Endometrial microvascular endothelial cells (primary cell): Measurements from ENCODE around the gene CCL28. TPM values are rescaled to one million over a fixed set of nuclear protein-coding genes. Genes with fewer than 3 reads are reported as not detected.
"Not testable (repeated sequence)": the region's sequence is repeated elsewhere in the genome, so short reads cannot be mapped to it uniquely, and the experiment has no call there.

Experiments used
- in situ Hi-C: cut with HindIII; loops from 2 replicates; pipeline ENCODE4 v1.10.0; 2017; ENCODE audit warnings: low sequenced_read_pairs, low pct_unique_long_range_greater_than_20kb; ENCODE audit errors: inconsistent ontology term
- total RNA-seq: library from RNA; depleted of rRNA; stranded (reverse); fragments of >200 nt; gene quantifications from one replicate; pipeline ENCODE4 v1.2.3, GENCODE V29; 2015; ENCODE audit errors: inconsistent ontology term

CCL28 gene, protein sequence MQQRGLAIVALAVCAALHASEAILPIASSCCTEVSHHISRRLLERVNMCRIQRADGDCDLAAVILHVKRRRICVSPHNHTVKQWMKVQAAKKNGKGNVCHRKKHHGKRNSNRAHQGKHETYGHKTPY
- not detected for total RNA-seq

DNA sequence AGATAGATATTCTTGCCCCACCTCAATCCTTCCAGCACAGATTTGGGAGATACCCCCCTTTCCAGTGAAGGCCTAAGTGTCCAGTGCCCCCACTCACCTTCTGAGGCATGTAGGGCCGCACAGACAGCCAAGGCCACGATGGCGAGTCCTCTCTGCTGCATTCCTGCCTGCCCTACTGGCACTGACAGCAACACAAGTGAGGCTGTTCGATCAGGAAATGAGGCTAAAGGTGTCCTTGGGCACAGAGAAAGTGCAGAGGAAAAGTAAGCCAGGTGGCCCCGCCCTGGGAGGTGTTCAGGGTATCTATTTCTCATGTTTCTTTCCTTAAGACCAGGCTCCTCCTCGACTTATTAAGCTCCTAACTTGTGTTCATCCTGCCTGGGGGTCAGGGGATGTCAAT is at the start of gene CCL28:
CCL28 (minus strand) TSS at position 236 of the 400 bp plus-strand sequence; CDS start at position 161, 75 bp downstream.
- in situ Hi-C loops: no loop called here

DNA sequence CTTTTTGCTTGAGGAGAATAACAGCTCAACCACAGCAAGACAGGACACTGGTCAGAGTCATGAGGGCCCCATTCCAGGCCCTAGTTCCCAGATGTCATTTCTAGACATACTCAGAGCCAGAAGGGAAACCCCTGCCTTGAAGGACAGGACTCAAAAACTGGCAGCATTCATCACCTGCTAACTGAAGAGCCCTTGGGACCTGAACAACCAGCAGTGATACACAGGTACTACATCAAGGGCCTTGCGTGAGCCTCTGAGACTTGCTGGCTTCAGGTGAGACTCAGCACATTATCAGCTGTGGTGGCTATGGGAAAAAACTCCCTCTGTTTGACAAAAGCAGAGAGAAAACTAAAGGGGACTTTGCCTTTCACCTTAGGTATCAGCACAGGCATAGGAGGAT is 48.9 kb upstream of the CCL28 start:
- in situ Hi-C loops: no loop called here

DNA sequence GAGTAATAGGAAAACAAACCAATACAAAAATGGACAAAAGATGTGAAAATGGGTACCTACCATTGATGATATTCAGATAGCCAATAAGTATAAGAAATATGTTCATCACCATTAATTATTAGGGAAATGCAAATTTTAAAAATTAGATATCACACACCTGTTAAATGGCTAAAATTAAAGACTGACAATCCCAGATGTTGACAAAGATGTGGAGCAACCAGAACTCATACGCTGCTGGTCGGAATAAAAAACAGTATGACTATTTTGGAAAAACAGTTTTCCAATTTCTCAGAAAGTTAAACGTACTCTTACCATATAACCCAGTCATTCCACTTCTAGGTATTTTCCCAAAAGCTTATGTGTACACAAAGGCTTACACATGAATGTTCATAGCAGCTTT is 44.4 kb upstream of the CCL28 start:
- in situ Hi-C loops: no loop called here

DNA sequence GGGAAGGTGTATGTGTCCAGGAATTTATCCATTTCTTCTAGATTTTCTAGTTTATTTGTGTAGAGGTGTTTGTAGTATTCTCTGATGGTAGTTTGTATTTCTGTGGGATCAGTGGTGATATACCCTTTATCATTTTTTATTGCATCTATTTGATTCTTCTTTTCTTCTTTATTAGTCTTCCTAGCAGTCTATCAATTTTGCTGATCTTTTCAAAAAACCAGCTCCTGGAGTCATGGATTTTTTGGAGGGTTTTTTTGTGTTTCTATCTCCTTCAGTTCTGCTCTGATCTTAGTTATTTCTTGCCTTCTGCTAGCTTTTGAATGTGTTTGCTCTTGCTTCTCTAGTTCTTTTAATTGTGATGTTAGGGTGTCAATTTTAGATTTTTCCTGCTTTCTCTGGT is 29.4 kb upstream of the CCL28 start:
- in situ Hi-C loops: not testable (repeated sequence)

DNA sequence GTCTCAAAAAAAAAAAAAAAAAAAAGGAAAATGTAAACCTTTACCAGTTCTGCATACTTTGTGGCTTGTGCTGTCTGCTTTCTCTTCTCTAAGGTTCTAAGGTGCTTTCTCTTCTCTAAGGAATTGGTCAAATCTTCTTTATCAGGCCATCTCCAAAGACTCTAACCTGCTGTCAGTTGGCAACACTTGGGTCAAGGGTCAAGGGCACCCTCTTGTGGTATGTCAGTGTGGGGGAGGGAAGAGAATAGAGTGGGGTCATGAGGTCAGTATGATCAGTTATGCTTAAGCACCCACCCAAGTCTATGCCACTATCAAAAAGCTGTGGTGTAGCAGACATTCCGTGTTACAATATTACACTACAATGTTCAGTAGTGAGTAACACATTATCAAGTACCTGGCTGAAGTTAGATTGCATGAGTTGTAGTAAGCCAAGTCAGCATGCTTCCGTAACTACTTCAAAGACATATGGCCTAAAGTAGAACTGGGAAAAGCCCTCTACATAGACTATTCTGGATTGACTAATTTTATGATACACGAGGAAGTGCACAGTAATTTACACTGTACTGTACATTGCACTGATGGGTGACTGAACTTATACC is 25.0 kb upstream of the CCL28 start:
- in situ Hi-C loops: no loop called here

GRCh38 chr5:43433382-43433781 is 21.2 kb upstream of the CCL28 start:
- in situ Hi-C loops: no loop called here

GRCh38 chr5:43432486-43433375 is 20.5 kb upstream of the CCL28 start:
- in situ Hi-C loops: no loop called here

- in situ Hi-C loops: no loop called here
Measured at GRCh38 chr5:43429706-43430105, 17.5 kb upstream of the CCL28 start.

GRCh38 chr5:43429016-43429415 is 16.8 kb upstream of the CCL28 start:
- in situ Hi-C loops: no loop called here

DNA sequence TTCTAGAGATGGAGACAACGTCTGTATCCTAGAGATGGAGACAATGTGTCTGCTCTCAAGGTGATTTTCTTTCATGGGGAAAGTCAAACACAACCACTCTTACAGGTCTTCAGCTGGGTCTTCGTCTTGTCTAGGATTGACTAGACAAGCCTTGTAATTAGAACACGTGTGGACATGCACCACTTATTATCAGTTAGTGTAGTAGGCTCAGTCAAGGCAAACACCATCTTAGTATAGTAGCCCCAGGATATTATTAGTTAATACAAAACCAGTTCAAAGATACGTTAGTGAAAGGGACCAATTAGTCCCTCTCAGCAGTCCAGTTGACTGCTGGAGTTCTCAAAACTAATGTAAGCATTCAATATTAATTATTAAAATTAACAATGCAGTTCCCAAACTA is 15.1 kb upstream of the CCL28 start:
- in situ Hi-C loops: no loop called here

DNA sequence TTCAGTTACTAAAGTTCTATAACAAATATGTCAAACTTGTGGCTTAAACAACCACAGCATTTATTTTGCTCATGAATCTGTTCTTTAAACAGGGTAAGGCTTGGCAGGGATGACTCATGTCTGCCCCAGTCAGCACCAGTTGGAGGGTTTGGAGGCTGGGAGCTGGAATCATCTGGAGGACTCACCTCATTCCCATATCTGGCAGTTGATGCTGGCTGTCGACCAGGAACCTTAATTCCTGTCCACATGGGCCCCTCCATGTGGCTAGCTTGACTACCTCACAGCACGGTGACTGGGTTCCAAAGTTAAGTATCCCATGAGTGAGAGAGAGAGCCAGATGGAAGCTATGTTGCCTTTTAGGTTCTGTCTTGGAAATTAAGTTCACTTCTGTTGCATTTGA is 13.8 kb upstream of the CCL28 start:
- in situ Hi-C loops: no loop called here

DNA sequence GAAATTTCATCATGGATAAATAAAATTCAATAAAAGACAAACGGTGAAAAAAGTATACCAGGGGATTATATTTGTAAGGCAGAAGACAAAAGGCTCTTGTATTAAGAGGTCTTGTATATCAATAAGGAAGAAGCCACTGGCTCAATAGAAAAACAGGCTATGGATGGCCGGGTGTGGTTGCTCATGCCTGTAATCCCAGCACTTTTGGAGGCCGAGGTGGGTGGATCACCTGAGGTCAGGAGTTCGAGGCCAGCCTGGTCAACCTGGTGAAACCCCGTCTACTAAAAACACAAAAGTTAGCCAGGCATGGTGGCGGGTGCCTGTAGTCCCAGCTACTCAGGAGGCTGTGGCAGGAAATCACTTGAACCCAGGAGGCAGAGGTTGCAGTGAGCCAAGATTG is 10.9 kb upstream of the CCL28 start:
- in situ Hi-C loops: not testable (repeated sequence)

DNA sequence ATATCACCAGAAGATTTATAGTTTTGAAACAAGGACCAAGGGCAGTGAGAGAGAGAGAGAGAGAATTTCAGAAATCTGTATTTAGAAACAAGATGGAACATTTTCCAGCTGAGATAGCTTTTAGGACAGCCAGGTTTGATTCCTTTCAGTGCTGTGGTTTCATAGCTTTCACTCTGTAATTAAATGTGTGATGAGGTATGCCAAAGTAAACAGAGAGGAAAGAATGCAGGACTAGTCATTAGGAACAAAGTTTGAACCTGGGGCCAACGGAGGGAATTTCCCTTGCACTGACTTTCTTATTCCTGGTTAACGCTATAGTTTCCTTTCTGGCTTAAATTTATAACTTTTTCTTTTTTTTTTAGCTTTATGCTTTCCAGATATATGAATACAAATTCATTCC is 10.0 kb upstream of the CCL28 start:
- in situ Hi-C loops: no loop called here

- in situ Hi-C loops: no loop called here
Measured at GRCh38 chr5:43421450-43422133, 9.4 kb upstream of the CCL28 start.

DNA sequence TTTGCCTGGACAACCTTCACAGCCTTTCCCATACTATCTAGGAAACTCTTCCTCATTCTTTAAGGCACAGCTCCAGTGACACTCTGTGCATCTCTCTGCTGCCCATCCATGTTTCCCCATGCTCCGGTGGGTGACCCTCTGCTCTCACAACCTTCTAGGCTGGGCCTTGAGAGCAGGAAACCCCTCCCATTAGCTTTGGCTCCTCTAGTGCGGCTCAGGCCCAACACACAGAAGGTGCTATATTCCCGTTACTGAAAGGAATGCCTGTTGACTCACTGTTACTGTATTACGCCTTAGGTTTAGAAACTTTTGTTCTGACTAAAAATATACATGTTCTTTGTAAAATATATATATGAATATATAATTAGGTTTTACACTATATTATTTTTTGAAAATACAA is 8.1 kb upstream of the CCL28 start:
- in situ Hi-C loops: no loop called here

DNA sequence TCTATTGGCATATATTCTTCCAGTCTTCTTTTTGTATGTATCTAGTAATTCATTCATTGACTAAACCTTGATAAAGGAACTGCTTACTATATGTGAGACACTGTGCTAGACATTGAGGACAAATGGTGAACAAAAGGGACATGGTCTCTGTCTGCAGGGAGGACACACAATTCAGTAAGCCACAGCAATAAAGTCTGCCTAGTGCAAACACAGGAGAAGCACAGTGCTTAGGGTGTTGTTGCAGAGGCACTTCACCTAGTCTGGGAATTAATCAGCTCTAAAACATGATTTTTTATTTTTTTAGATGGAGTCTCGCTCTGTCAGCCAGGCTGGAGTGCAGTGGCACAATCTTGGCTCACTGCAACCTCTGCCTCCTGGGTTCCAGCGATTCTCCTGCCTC is 6.4 kb upstream of the CCL28 start:
- in situ Hi-C loops: no loop called here

DNA sequence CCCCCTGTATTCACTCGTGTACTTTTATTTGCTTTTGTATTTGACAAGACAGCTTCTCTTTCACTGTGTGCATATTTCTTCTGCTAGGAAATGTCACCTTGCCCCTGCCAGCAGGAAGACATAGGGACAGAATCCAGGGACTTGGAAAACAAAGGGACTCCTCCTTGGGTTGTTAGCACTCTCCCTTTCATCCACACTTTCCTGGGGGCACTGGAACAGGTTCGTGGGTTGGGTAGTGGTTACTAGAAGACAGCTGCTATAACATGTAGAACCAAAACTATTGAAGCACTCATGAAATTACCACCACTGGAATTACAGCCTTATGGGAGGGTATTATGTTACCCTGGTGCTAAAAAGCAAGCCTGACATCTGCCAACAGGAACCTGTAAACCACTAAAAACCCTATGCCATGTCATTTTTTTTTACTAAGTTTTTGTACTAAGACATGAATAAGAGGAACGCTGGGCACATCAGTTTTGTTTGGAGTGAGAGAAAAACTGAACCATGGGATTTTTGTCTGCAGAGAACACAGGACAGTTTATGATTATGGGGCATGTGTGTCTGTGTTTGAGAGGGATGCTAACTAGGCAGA is 4.7 kb upstream of the CCL28 start:
- in situ Hi-C loops: no loop called here

- in situ Hi-C loops: no loop called here
Measured at GRCh38 chr5:43415935-43416802, 4.0 kb upstream of the CCL28 start.
